Gastrocnemius medialis (tissue), 4 donors: ENCODE measurements around the gene GABRG3. TPM values are rescaled to one million over a fixed set of nuclear protein-coding genes. Genes with fewer than 3 reads are reported as not detected.

Experiments used
- ATAC-seq, 2 donors: fragments of 150-250 bp; one replicate each; pipeline ENCODE4 v1.9.1; 2016
- DNase-seq, 2 donors: peaks; one replicate each; pipeline ENCODE4 v3.0.0-alpha.2; 2019
- H3K27ac ChIP-seq, 4 donors: fragments of 200-600 bp; sonication (generic); 1 replicate in 1 of 4; 2 replicates in 3 of 4; pipeline ENCODE4 v1.5.1; 2016 to 2018; ENCODE audit warnings: mild to moderate bottlenecking in 2 of 4, moderate library complexity in 1 of 4
- H3K27me3 ChIP-seq, 3 donors: fragments of 200-600 bp; sonication (generic) in 2 of 3; 1 replicate in 1 of 3; 2 replicates in 2 of 3; pipeline versions ENCODE4 v1.5.1 to v1.6.0; 2016 to 2019; ENCODE audit warnings: mild to moderate bottlenecking in 1 of 3, moderate library complexity in 1 of 3
- H3K36me3 ChIP-seq, 2 donors: fragments of 200-600 bp; sonication (generic) in 1 of 2; one replicate each; pipeline ENCODE4 v1.5.1; 2017 to 2018
- H3K4me1 ChIP-seq, 2 donors: fragments of 200-600 bp; sonication (generic) in 1 of 2; one replicate each; pipeline ENCODE4 v1.5.1; 2016 to 2017; ENCODE audit warnings: mild to moderate bottlenecking in 2 of 2
- H3K4me3 ChIP-seq, 4 donors: fragments of 200-600 bp; sonication (generic) in 3 of 4; 1 replicate in 1 of 4; 2 replicates in 3 of 4; pipeline ENCODE4 v1.5.1; 2016 to 2019; ENCODE audit warnings: mild to moderate bottlenecking in 2 of 4
- H3K9me3 ChIP-seq, 3 donors: fragments of 200-600 bp; sonication (generic) in 2 of 3; 1 replicate in 1 of 3; 2 replicates in 2 of 3; pipeline ENCODE4 v1.5.1; 2016 to 2019
- CTCF ChIP-seq, 5 experiments: fragments of 450-650 bp in 3 of 5; fragments of 200-600 bp in 2 of 5; sonication (generic) in 2 of 5; IDR thresholded peaks in 4 of 5; conservative IDR thresholded peaks in 1 of 5; 1 replicate in 4 of 5; 2 replicates in 1 of 5; pipeline ENCODE4 v1.5.1; 2016 to 2019; ENCODE audit warnings: antibody characterized with exemption in 5 of 5, mild to moderate bottlenecking in 3 of 5, moderate library complexity in 3 of 5
- POLR2A ChIP-seq, 2 donors: fragments of 450-650 bp; IDR thresholded peaks; one replicate each; pipeline ENCODE4 v1.6.1; 2017; ENCODE audit warnings: antibody characterized with exemption in 2 of 2, mild to moderate bottlenecking in 2 of 2, moderate library complexity in 2 of 2
- in situ Hi-C, 4 donors: fragments of 200-750 bp; cut with MboI; loops; one replicate each; pipeline versions ENCODE4 v1.15.0 to v1.8.0; 2017; ENCODE audit warnings: low sequenced_read_pairs in 4 of 4
- intact Hi-C: fragments of 100-400 bp; cut with DNase I; formaldehyde crosslinking; loops from one replicate; pipeline ENCODE4 v1.15.1; 2023; ENCODE audit warnings: low total_unique reads
- total RNA-seq, 4 donors: library from RNA; depleted of rRNA; stranded (reverse); fragments of >200 nt; gene quantifications; one replicate each; pipeline versions ENCODE4 v1.1.0 to v1.2.3, GENCODE V29; 2016

GABRG3 gene
- total RNA-seq, 4 donors from 2014 or later: not detected

- TF ChIP-seq POLR2A (IDR thresholded peaks at IDR 0.05) (no peak), CTCF (IDR thresholded peaks at IDR 0.05 in 4 of 5, conservative IDR thresholded peaks at IDR 0.05 in 1 of 5) (no peak)
- Histone ChIP-seq H3K9me3 (no peaks in the 10 kb centered on the region), H3K27ac (no peak overlapping the region), H3K36me3 (no peaks in the 10 kb centered on the region), H3K27me3 (no peaks in the 10 kb centered on the region), H3K4me1 (no peaks in the 10 kb centered on the region), H3K4me3 (no peak overlapping the region)
- in situ Hi-C loops: no loop called here
- ATAC-seq (no peak), DNase-seq (no peak)
- intact Hi-C loops: no loop called here
These were observed 322.6 kb downstream of the GABRG3 start for GRCh38 chr15:27293607-27294006.

DNA sequence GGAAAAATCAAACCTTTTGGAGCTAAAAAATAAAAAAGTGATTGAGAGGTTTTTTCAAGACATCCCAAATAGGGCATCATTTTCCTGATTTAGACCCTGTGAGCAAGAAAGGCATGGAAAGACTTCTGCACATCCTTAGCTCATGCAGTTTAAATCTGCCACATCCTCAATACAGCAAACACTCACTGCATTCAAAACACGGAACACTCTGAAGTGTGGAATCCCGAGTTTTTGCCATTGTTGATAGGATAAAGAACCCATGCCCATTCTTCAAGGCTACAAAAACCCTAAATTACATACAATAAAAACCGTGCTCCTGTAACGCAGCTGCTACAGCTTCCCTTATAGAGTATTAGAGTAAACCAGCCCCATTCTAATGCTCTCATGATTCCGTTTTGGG, 346.8 kb downstream of the GABRG3 start:
- TF ChIP-seq POLR2A (IDR thresholded peaks at IDR 0.05) (no peak), CTCF (IDR thresholded peaks at IDR 0.05 in 4 of 5, conservative IDR thresholded peaks at IDR 0.05 in 1 of 5) (no peak)
- H3K4me3 ChIP-seq: no peak overlapping the region
- intact Hi-C loops: no loop called here
- DNase-seq: no peak
- H3K36me3 ChIP-seq: no peaks in the 10 kb centered on the region
- H3K27ac ChIP-seq: no peak overlapping the region
- H3K27me3 ChIP-seq: no peaks in the 10 kb centered on the region
- H3K9me3 ChIP-seq: no peaks in the 10 kb centered on the region
- no peak for ATAC-seq
- in situ Hi-C loops: no loop called here
- H3K4me1 ChIP-seq: no peaks in the 10 kb centered on the region

DNA sequence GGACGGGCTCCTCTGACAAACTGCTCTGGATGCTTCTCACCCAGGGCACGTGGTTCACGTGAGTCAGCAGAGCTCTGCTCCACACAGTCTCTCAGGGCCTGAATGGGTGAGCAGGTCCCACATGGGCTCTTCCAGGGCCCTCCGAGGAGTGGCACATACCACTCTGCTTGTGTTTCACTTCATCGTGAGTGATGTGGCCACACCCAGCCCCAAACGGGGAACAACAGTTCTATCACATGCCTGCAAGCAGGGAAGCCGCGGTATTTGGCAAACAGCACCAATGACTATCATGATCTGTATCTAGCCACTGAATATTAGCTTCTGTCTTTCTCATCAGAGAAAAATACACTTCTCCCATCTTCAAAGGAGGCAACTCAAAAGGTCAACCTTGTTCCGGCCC, 352.8 kb downstream of the GABRG3 start:
- in situ Hi-C loops (no loop called here), intact Hi-C loops (no loop called here)
- no peaks in the 10 kb centered on the region for H3K9me3 ChIP-seq
- ATAC-seq (no peak), DNase-seq (no peak)
- H3K36me3 ChIP-seq: no peaks in the 10 kb centered on the region
- TF ChIP-seq POLR2A (IDR thresholded peaks at IDR 0.05) (no peak), CTCF (IDR thresholded peaks at IDR 0.05 in 4 of 5, conservative IDR thresholded peaks at IDR 0.05 in 1 of 5) (no peak)
- no peak overlapping the region for H3K4me3 ChIP-seq
- no peak overlapping the region for H3K27ac ChIP-seq
- no peaks in the 10 kb centered on the region for H3K27me3 ChIP-seq
- H3K4me1 ChIP-seq: no peaks in the 10 kb centered on the region

DNA sequence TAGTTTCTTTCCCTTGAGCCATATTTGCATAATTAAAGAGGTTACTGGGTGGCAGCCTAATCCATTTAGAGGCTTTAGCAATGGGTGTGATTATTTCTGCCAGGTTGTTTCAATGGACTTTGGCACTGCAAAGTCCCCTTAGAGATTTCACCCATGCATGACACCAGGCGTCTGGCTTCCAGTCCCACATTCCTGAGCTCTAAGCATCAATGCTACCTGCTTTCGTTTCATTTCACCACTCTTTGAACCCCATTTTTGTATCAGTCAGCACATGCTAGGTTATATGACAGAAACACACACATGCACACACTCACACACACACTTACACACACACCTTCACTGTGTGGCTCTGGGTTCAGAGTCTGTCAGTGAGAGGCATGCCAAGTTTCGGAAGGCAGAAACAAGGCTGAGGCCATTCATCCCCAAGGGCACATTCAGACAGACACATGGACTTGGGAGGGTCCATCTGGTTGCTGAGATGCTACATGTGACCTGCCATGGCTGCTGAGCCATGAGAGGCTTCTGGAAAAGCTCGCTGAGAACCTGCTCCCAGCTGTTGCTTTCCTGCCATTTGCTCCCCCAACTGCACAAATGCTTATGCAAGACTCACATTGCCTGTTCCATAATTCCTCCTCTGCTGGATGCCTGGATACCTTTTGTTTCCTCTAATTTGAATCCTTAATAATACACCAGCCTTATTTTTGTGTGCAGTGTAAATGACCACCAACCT, 354.1 kb downstream of the GABRG3 start:
- H3K36me3 ChIP-seq: no peaks in the 10 kb centered on the region
- no peak for DNase-seq
- TF ChIP-seq CTCF (IDR thresholded peaks at IDR 0.05 in 4 of 5, conservative IDR thresholded peaks at IDR 0.05 in 1 of 5) (no peak), POLR2A (IDR thresholded peaks at IDR 0.05) (no peak)
- ATAC-seq: no peak
- no peak overlapping the region for H3K4me3 ChIP-seq
- no peaks in the 10 kb centered on the region for H3K27me3 ChIP-seq
- no peak overlapping the region for H3K27ac ChIP-seq
- no peaks in the 10 kb centered on the region for H3K9me3 ChIP-seq
- intact Hi-C loops (no loop called here), in situ Hi-C loops (no loop called here)
- H3K4me1 ChIP-seq: no peaks in the 10 kb centered on the region
